ENCODE measurements around the gene OSBPL5.

Gene OSBPL5

GRCh38 chr11:3139481-3140290 is 25.4 kb downstream of the OSBPL5 start:
- Mint-ChIP-seq H3K36me3 (no peaks in the 10 kb centered on the region), H3K4me3 (no peak overlapping the region), H3K9me3 (no peaks in the 10 kb centered on the region), H3K27ac (no peak overlapping the region), H3K4me1 (no peaks in the 10 kb centered on the region), H3K27me3 (no peaks in the 10 kb centered on the region)

GRCh38 chr11:3139086-3139440 is 26.0 kb downstream of the OSBPL5 start:
- no peaks in the 10 kb centered on the region for H3K9me3 Mint-ChIP-seq
- no peaks in the 10 kb centered on the region for H3K27me3 Mint-ChIP-seq
- H3K4me3 Mint-ChIP-seq, result no peak overlapping the region
- no peak overlapping the region for H3K27ac Mint-ChIP-seq
- H3K36me3 Mint-ChIP-seq, result no peaks in the 10 kb centered on the region
- H3K4me1 Mint-ChIP-seq, result no peaks in the 10 kb centered on the region

- Mint-ChIP-seq H3K27ac (no peak overlapping the region), H3K9me3 (no peaks in the 10 kb centered on the region), H3K36me3 (no peaks in the 10 kb centered on the region), H3K27me3 (no peaks in the 10 kb centered on the region), H3K4me1 (no peaks in the 10 kb centered on the region), H3K4me3 (no peak overlapping the region)
These were observed 26.7 kb downstream of the OSBPL5 start for GRCh38 chr11:3138178-3139085.

- H3K27me3 Mint-ChIP-seq, result no peaks in the 10 kb centered on the region
- no peaks in the 10 kb centered on the region for H3K4me1 Mint-ChIP-seq
- no peaks in the 10 kb centered on the region for H3K9me3 Mint-ChIP-seq
- H3K27ac Mint-ChIP-seq, result no peak overlapping the region
- H3K4me3 Mint-ChIP-seq, result no peak overlapping the region
- no peaks in the 10 kb centered on the region for H3K36me3 Mint-ChIP-seq
These were observed 27.5 kb downstream of the OSBPL5 start for GRCh38 chr11:3137486-3138177.

GRCh38 chr11:3136546-3137455 is 28.3 kb downstream of the OSBPL5 start:
- Mint-ChIP-seq H3K36me3 (no peaks in the 10 kb centered on the region), H3K27me3 (no peaks in the 10 kb centered on the region), H3K9me3 (no peaks in the 10 kb centered on the region), H3K27ac (no peak overlapping the region), H3K4me1 (no peaks in the 10 kb centered on the region), H3K4me3 (no peak overlapping the region)

- Mint-ChIP-seq H3K4me1 (no peaks in the 10 kb centered on the region), H3K27ac (no peak overlapping the region), H3K36me3 (no peaks in the 10 kb centered on the region), H3K27me3 (no peaks in the 10 kb centered on the region), H3K9me3 (no peaks in the 10 kb centered on the region), H3K4me3 (no peak overlapping the region)
These were observed 29.3 kb downstream of the OSBPL5 start for GRCh38 chr11:3135481-3136440.

- Mint-ChIP-seq H3K4me1 (no peaks in the 10 kb centered on the region), H3K9me3 (no peaks in the 10 kb centered on the region), H3K27ac (no peak overlapping the region)
These were observed 30.2 kb downstream of the OSBPL5 start for GRCh38 chr11:3134651-3135480.

GRCh38 chr11:3134218-3134621 is 30.9 kb downstream of the OSBPL5 start:
- Mint-ChIP-seq H3K9me3 (no peaks in the 10 kb centered on the region), H3K4me3 (no peak overlapping the region), H3K36me3 (no peaks in the 10 kb centered on the region), H3K4me1 (no peaks in the 10 kb centered on the region), H3K27ac (no peak overlapping the region), H3K27me3 (no peaks in the 10 kb centered on the region)

More at GRCh38 chr11:3134651-3135480, 30.2 kb downstream of the OSBPL5 start:
- Mint-ChIP-seq H3K36me3 (no peaks in the 10 kb centered on the region), H3K4me3 (no peak overlapping the region), H3K27me3 (no peaks in the 10 kb centered on the region)

GRCh38 chr11:3133261-3134217 is 31.6 kb downstream of the OSBPL5 start:
- H3K4me1 Mint-ChIP-seq, result no peaks in the 10 kb centered on the region
- no peaks in the 10 kb centered on the region for H3K27me3 Mint-ChIP-seq
- no peak overlapping the region for H3K4me3 Mint-ChIP-seq
- H3K27ac Mint-ChIP-seq, result no peak overlapping the region
- H3K36me3 Mint-ChIP-seq, result no peaks in the 10 kb centered on the region
- H3K9me3 Mint-ChIP-seq, result no peaks in the 10 kb centered on the region

GRCh38 chr11:3132831-3133260 is 32.3 kb downstream of the OSBPL5 start:
- H3K36me3 Mint-ChIP-seq, result no peaks in the 10 kb centered on the region
- H3K9me3 Mint-ChIP-seq, result no peaks in the 10 kb centered on the region
- H3K4me3 Mint-ChIP-seq, result no peak overlapping the region
- H3K27ac Mint-ChIP-seq, result no peak overlapping the region
- H3K4me1 Mint-ChIP-seq, result no peaks in the 10 kb centered on the region
- no peaks in the 10 kb centered on the region for H3K27me3 Mint-ChIP-seq

- no peak overlapping the region for H3K27ac Mint-ChIP-seq
- H3K27me3 Mint-ChIP-seq, result no peaks in the 10 kb centered on the region
- no peaks in the 10 kb centered on the region for H3K36me3 Mint-ChIP-seq
- no peak overlapping the region for H3K4me3 Mint-ChIP-seq
- no peaks in the 10 kb centered on the region for H3K4me1 Mint-ChIP-seq
- H3K9me3 Mint-ChIP-seq, result no peaks in the 10 kb centered on the region
These were observed 32.8 kb downstream of the OSBPL5 start for GRCh38 chr11:3132271-3132781.

GRCh38 chr11:3131330-3131941 is 33.7 kb downstream of the OSBPL5 start:
- Mint-ChIP-seq H3K27me3 (no peaks in the 10 kb centered on the region), H3K4me3 (no peak overlapping the region), H3K4me1 (no peaks in the 10 kb centered on the region), H3K9me3 (no peaks in the 10 kb centered on the region), H3K36me3 (no peaks in the 10 kb centered on the region), H3K27ac (no peak overlapping the region)
